Cerebellar cortex (tissue), 1 donor: ENCODE measurements around the gene AP3D1.
"Not testable (repeated sequence)": the region's sequence is repeated elsewhere in the genome, so short reads cannot be mapped to it uniquely, and the experiment has no call there.

Experiments used
- DNase-seq: peaks from one replicate; pipeline ENCODE4 v3.0.0-alpha.2; 2015; ENCODE audit warnings: low spot score

The AP3D1 gene

GRCh38 chr19:2128252-2128651 lies 23.1 kb downstream of the AP3D1 start:
- DNase-seq, result not testable (repeated sequence)

GRCh38 chr19:2127758-2128157 lies 23.6 kb downstream of the AP3D1 start:
- no peak for DNase-seq

GRCh38 chr19:2126879-2127518 lies 24.4 kb downstream of the AP3D1 start:
- DNase-seq, result no peak

- no peak for DNase-seq
Measured at GRCh38 chr19:2123682-2124387, 27.5 kb downstream of the AP3D1 start.

GRCh38 chr19:2122982-2123381 lies 28.4 kb downstream of the AP3D1 start:
- DNase-seq, result no peak

- no peak for DNase-seq
Measured at GRCh38 chr19:2122251-2122650, 29.1 kb downstream of the AP3D1 start.

GRCh38 chr19:2121416-2122051 lies 29.8 kb downstream of the AP3D1 start:
- DNase-seq, result no peak

- DNase-seq, result no peak
Measured at GRCh38 chr19:2120821-2121220, 30.5 kb downstream of the AP3D1 start.

- DNase-seq, result no peak
Measured at GRCh38 chr19:2119921-2120785, 31.2 kb downstream of the AP3D1 start.

GRCh38 chr19:2118438-2118837 lies 32.9 kb downstream of the AP3D1 start:
- no peak for DNase-seq

GRCh38 chr19:2117215-2117960 lies 34.0 kb downstream of the AP3D1 start:
- no peak for DNase-seq

GRCh38 chr19:2116507-2116906 lies 34.9 kb downstream of the AP3D1 start:
- DNase-seq, result no peak

GRCh38 chr19:2115911-2116426 lies 35.4 kb downstream of the AP3D1 start:
- DNase-seq, result no peak

- DNase-seq, result no peak
Measured at GRCh38 chr19:2115324-2115723, 36.0 kb downstream of the AP3D1 start.

- DNase-seq, result no peak
Measured at GRCh38 chr19:2114821-2115220, 36.5 kb downstream of the AP3D1 start.

GRCh38 chr19:2114218-2114617 lies 37.1 kb downstream of the AP3D1 start:
- DNase-seq, result no peak

GRCh38 chr19:2113439-2114211 lies 37.7 kb downstream of the AP3D1 start:
- DNase-seq, result peak; percentile 78

GRCh38 chr19:2112516-2113320 lies 38.6 kb downstream of the AP3D1 start:
- no peak for DNase-seq

- no peak for DNase-seq
Measured at GRCh38 chr19:2111886-2112285, 39.5 kb downstream of the AP3D1 start.

GRCh38 chr19:2111425-2111824 lies 39.9 kb downstream of the AP3D1 start:
- DNase-seq, result no peak
